WTC11 (cell line): Measurements from ENCODE around the gene TNXB. TPM values are rescaled to one million over a fixed set of nuclear protein-coding genes. Genes with fewer than 3 reads are reported as not detected.

Experiments
- CBFB ChIP-seq: sonication (generic); formaldehyde crosslinking; IDR thresholded peaks from 2 replicates; pipeline ENCODE4 v1.8.1; 2022; ENCODE audit warnings: mild to moderate bottlenecking, low read depth, missing genetic modification reagents
- CREB1 ChIP-seq: sonication (generic); formaldehyde crosslinking; IDR thresholded peaks from 2 replicates; pipeline ENCODE4 v1.8.0; 2023; ENCODE audit warnings: mild to moderate bottlenecking, missing genetic modification reagents
- ESRRA ChIP-seq: sonication (generic); formaldehyde crosslinking; IDR thresholded peaks from 2 replicates; pipeline ENCODE4 v1.8.1; 2022; ENCODE audit warnings: mild to moderate bottlenecking, missing genetic modification reagents, borderline replicate concordance
- ETV6 ChIP-seq: sonication (generic); formaldehyde crosslinking; IDR thresholded peaks from 2 replicates; pipeline ENCODE4 v1.8.1; 2022; ENCODE audit warnings: mild to moderate bottlenecking, missing genetic modification reagents
- FOXJ3 ChIP-seq: sonication (generic); formaldehyde crosslinking; IDR thresholded peaks from 2 replicates; pipeline ENCODE4 v1.9.0; 2021; ENCODE audit warnings: missing genetic modification reagents, mild to moderate bottlenecking, borderline replicate concordance
- HMGA2 ChIP-seq: fragments of 250-450 bp; sonication (Bioruptor Pico); IDR thresholded peaks from 2 replicates; pipeline ENCODE4 v1.4.0; 2021; ENCODE audit warnings: mild to moderate bottlenecking, moderate library complexity
- JAZF1 ChIP-seq: fragments of 250-450 bp; sonication (Bioruptor Pico); IDR thresholded peaks from 2 replicates; pipeline ENCODE4 v1.9.0; 2021; ENCODE audit warnings: moderate library complexity, mild to moderate bottlenecking, inconsistent platforms
- KAT7 ChIP-seq: sonication (generic); formaldehyde crosslinking; IDR thresholded peaks from 2 replicates; pipeline ENCODE4 v1.8.1; 2023; ENCODE audit warnings: missing genetic modification reagents, mild to moderate bottlenecking, borderline replicate concordance
- MXD4 ChIP-seq: fragments of 250-450 bp; sonication (Bioruptor Pico); IDR thresholded peaks from 2 replicates; pipeline ENCODE4 v1.8.0; 2021; ENCODE audit warnings: mild to moderate bottlenecking, moderate library complexity, borderline replicate concordance
- NR2C2 ChIP-seq: sonication (generic); formaldehyde crosslinking; IDR thresholded peaks from 2 replicates; pipeline ENCODE4 v1.8.0; 2022; ENCODE audit warnings: mild to moderate bottlenecking, missing genetic modification reagents
- OVOL2 ChIP-seq: fragments of 250-450 bp; sonication (Bioruptor Pico); IDR thresholded peaks from 2 replicates; pipeline ENCODE4 v1.9.0; 2021; ENCODE audit warnings: mild to moderate bottlenecking, borderline replicate concordance
- ZNF138 ChIP-seq: sonication (generic); formaldehyde crosslinking; conservative IDR thresholded peaks from 2 replicates; pipeline ENCODE4 v1.8.1; 2022; ENCODE audit warnings: mild to moderate bottlenecking, moderate library complexity, missing genetic modification reagents
- ZNF232 ChIP-seq: sonication (generic); formaldehyde crosslinking; IDR thresholded peaks from 2 replicates; pipeline ENCODE4 v1.8.0; 2022; ENCODE audit warnings: mild to moderate bottlenecking, missing genetic modification reagents
- ZNF317 ChIP-seq: sonication (generic); formaldehyde crosslinking; IDR thresholded peaks from 2 replicates; pipeline ENCODE4 v1.8.1; 2023; ENCODE audit warnings: low read depth, mild to moderate bottlenecking, moderate library complexity, missing genetic modification reagents, borderline replicate concordance
- ZNF396 ChIP-seq: fragments of 250-450 bp; sonication (Bioruptor Pico); IDR thresholded peaks from 2 replicates; pipeline ENCODE4 v1.8.0; 2021; ENCODE audit warnings: mild to moderate bottlenecking, moderate library complexity, borderline replicate concordance
- ZNF671 ChIP-seq: fragments of 250-450 bp; sonication (Bioruptor Pico); IDR thresholded peaks from 2 replicates; pipeline ENCODE4 v1.8.0; 2021; ENCODE audit warnings: mild to moderate bottlenecking
- total RNA-seq: library from RNA; stranded (reverse); gene quantifications from 3 replicates; pipeline ENCODE4 v1.2.3, GENCODE V29; 2021
- TF ChIP-seq, protein P1 (sequence below): sonication (generic); formaldehyde crosslinking; IDR thresholded peaks from 2 replicates; pipeline ENCODE4 v1.8.1; 2023; ENCODE audit warnings: mild to moderate bottlenecking, missing genetic modification reagents, moderate library complexity
- TF ChIP-seq, protein P2 (sequence below): fragments of 250-450 bp; sonication (Bioruptor Pico); IDR thresholded peaks from 2 replicates; pipeline ENCODE4 v1.8.0; 2021; ENCODE audit warnings: mild to moderate bottlenecking
- TF ChIP-seq, protein P3 (sequence below): sonication (generic); formaldehyde crosslinking; IDR thresholded peaks from 2 replicates; pipeline ENCODE4 v1.8.0; 2022; ENCODE audit warnings: mild to moderate bottlenecking, missing genetic modification reagents
- TF ChIP-seq, protein P4 (sequence below): sonication (generic); formaldehyde crosslinking; IDR thresholded peaks from 2 replicates; pipeline ENCODE4 v1.8.0; 2023; ENCODE audit warnings: missing genetic modification reagents
- TF ChIP-seq, protein P5 (sequence below): sonication (generic); formaldehyde crosslinking; IDR thresholded peaks from 2 replicates; pipeline ENCODE4 v1.8.0; 2022; ENCODE audit warnings: missing genetic modification reagents
- TF ChIP-seq, protein P6 (sequence below): sonication (generic); formaldehyde crosslinking; IDR thresholded peaks from 2 replicates; pipeline ENCODE4 v1.8.1; 2023; ENCODE audit warnings: mild to moderate bottlenecking, missing genetic modification reagents
- TF ChIP-seq, protein P7 (sequence below): fragments of 250-450 bp; sonication (Bioruptor Pico); conservative IDR thresholded peaks from 2 replicates; pipeline ENCODE4 v1.9.0; 2021; ENCODE audit warnings: mild to moderate bottlenecking
- TF ChIP-seq, protein P8 (sequence below): sonication (generic); formaldehyde crosslinking; IDR thresholded peaks from 2 replicates; pipeline ENCODE4 v1.8.1; 2023; ENCODE audit warnings: mild to moderate bottlenecking, missing genetic modification reagents, moderate library complexity

Gene TNXB
- total RNA-seq, 1 experiment from 2014 or later = 6.4 TPM

DNA sequence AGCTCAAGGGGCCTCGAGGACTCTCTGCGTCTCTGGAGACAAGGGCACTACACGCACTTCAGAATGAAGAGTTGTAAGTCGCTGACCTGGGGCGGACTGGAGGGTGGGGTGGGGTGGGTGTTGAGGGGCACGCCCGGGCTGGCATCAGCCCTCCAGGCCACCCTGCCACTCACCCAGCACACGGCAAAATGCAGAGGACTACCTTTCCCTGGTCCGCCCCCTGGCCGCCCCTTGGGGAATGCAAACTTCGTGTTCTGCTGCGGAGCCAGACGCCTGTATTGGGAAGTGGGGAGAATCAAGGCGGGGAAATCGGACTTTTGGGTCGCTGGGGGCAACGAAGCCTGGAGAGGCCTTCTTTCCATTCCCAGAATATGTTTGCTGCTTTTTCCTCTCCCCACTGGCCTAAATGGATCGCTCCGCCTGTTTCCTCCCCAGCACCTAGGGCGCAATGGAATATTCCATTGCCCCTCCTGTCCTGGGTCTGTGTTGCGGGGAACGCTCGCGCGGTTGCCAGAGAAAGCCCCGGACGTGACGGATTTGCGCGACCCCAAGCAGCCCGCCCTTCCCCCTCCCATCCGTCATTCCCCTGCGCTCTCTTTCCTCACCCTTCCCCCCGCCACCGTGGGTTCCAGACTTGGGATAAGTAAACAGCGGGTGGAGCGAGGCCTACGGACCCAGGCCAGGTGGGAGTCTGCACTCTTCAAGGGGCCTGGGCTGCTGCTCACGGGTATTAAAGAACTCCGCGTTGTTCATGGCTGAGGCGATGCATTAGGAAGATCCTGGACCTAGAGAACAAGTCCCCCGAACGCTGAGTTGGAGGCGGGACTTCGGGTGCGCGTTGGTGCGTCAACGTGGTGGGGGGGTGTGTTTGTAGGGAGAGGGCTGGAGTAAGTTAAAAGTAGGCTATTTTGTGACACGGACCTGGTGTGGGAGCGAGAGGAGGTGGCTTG, 44.7 kb upstream of the TNXB start, which contains the start of gene PPT2 (continued):
- TF ChIP-seq, protein P1, sequence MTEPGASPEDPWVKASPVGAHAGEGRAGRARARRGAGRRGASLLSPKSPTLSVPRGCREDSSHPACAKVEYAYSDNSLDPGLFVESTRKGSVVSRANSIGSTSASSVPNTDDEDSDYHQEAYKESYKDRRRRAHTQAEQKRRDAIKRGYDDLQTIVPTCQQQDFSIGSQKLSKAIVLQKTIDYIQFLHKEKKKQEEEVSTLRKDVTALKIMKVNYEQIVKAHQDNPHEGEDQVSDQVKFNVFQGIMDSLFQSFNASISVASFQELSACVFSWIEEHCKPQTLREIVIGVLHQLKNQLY (CRISPR knock-in tag) = no peak
- TF ChIP-seq CREB1 (CRISPR knock-in tag) = no peak
- peak; percentile 18 for TF ChIP-seq ETV6 (CRISPR knock-in tag)
- no peak for TF ChIP-seq HMGA2 (CRISPR knock-in tag)
- no peak for TF ChIP-seq KAT7 (CRISPR knock-in tag)
- TF ChIP-seq, protein P2, sequence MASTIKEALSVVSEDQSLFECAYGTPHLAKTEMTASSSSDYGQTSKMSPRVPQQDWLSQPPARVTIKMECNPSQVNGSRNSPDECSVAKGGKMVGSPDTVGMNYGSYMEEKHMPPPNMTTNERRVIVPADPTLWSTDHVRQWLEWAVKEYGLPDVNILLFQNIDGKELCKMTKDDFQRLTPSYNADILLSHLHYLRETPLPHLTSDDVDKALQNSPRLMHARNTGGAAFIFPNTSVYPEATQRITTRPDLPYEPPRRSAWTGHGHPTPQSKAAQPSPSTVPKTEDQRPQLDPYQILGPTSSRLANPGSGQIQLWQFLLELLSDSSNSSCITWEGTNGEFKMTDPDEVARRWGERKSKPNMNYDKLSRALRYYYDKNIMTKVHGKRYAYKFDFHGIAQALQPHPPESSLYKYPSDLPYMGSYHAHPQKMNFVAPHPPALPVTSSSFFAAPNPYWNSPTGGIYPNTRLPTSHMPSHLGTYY (CRISPR knock-in tag) = no peak
- no peak for TF ChIP-seq CBFB
- TF ChIP-seq ZNF396 = no peak
- TF ChIP-seq ZNF232 (CRISPR knock-in tag) = no peak
- no peak for TF ChIP-seq ZNF138 (CRISPR knock-in tag)
- no peak for TF ChIP-seq ZNF317 (CRISPR knock-in tag)
- TF ChIP-seq MXD4 (CRISPR knock-in tag) = no peak
- TF ChIP-seq FOXJ3 (CRISPR knock-in tag) = no peak
- no peak for TF ChIP-seq NR2C2 (CRISPR knock-in tag)
- TF ChIP-seq, protein P3, sequence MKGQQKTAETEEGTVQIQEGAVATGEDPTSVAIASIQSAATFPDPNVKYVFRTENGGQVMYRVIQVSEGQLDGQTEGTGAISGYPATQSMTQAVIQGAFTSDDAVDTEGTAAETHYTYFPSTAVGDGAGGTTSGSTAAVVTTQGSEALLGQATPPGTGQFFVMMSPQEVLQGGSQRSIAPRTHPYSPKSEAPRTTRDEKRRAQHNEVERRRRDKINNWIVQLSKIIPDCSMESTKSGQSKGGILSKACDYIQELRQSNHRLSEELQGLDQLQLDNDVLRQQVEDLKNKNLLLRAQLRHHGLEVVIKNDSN (CRISPR knock-in tag) = no peak
- TF ChIP-seq OVOL2 (CRISPR knock-in tag) = no peak
- TF ChIP-seq, protein P4, sequence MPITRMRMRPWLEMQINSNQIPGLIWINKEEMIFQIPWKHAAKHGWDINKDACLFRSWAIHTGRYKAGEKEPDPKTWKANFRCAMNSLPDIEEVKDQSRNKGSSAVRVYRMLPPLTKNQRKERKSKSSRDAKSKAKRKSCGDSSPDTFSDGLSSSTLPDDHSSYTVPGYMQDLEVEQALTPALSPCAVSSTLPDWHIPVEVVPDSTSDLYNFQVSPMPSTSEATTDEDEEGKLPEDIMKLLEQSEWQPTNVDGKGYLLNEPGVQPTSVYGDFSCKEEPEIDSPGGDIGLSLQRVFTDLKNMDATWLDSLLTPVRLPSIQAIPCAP = no peak
- no peak for TF ChIP-seq JAZF1
- TF ChIP-seq ESRRA (CRISPR knock-in tag) = no peak
- TF ChIP-seq, protein P5, sequence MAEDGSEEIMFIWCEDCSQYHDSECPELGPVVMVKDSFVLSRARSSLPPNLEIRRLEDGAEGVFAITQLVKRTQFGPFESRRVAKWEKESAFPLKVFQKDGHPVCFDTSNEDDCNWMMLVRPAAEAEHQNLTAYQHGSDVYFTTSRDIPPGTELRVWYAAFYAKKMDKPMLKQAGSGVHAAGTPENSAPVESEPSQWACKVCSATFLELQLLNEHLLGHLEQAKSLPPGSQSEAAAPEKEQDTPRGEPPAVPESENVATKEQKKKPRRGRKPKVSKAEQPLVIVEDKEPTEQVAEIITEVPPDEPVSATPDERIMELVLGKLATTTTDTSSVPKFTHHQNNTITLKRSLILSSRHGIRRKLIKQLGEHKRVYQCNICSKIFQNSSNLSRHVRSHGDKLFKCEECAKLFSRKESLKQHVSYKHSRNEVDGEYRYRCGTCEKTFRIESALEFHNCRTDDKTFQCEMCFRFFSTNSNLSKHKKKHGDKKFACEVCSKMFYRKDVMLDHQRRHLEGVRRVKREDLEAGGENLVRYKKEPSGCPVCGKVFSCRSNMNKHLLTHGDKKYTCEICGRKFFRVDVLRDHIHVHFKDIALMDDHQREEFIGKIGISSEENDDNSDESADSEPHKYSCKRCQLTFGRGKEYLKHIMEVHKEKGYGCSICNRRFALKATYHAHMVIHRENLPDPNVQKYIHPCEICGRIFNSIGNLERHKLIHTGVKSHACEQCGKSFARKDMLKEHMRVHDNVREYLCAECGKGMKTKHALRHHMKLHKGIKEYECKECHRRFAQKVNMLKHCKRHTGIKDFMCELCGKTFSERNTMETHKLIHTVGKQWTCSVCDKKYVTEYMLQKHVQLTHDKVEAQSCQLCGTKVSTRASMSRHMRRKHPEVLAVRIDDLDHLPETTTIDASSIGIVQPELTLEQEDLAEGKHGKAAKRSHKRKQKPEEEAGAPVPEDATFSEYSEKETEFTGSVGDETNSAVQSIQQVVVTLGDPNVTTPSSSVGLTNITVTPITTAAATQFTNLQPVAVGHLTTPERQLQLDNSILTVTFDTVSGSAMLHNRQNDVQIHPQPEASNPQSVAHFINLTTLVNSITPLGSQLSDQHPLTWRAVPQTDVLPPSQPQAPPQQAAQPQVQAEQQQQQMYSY = no peak
- no peak for TF ChIP-seq ZNF671 (CRISPR knock-in tag)
- TF ChIP-seq, protein P6, sequence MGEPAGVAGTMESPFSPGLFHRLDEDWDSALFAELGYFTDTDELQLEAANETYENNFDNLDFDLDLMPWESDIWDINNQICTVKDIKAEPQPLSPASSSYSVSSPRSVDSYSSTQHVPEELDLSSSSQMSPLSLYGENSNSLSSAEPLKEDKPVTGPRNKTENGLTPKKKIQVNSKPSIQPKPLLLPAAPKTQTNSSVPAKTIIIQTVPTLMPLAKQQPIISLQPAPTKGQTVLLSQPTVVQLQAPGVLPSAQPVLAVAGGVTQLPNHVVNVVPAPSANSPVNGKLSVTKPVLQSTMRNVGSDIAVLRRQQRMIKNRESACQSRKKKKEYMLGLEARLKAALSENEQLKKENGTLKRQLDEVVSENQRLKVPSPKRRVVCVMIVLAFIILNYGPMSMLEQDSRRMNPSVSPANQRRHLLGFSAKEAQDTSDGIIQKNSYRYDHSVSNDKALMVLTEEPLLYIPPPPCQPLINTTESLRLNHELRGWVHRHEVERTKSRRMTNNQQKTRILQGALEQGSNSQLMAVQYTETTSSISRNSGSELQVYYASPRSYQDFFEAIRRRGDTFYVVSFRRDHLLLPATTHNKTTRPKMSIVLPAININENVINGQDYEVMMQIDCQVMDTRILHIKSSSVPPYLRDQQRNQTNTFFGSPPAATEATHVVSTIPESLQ = no peak
- TF ChIP-seq, protein P7, sequence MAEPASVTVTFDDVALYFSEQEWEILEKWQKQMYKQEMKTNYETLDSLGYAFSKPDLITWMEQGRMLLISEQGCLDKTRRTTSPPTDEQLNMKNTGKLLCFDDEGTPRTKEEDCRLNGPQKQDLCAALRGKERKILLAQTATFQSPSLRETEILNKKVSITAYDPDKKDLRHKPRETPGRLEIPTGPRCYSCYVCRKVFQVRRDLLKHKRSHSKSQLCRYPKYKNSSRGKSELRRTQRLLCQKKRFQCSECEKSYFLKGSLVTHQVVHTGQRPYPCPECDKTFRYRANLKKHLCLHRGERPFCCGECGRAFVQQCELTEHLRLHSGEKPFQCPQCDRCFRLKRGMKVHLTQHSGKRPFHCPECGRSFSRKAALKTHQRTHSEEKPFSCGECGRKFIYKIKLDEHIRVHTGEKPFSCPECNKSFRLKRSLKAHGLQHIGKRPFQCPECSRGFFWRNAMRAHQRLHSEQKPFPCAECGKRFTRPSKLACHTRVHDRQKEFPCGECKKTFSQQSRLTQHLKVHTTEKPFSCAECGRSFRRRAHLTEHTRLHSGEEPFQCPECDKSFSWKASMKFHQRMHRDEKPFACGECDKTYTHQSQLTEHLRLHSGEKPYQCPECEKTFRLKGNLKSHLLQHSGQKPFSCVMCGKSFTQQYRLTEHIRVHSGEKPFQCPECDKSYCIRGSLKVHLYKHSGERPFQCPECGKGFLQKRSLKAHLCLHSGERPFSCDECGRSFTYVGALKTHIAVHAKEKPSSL (CRISPR knock-in tag) = no peak
- TF ChIP-seq, protein P8, sequence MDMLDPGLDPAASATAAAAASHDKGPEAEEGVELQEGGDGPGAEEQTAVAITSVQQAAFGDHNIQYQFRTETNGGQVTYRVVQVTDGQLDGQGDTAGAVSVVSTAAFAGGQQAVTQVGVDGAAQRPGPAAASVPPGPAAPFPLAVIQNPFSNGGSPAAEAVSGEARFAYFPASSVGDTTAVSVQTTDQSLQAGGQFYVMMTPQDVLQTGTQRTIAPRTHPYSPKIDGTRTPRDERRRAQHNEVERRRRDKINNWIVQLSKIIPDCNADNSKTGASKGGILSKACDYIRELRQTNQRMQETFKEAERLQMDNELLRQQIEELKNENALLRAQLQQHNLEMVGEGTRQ (CRISPR knock-in tag) = no peak
